ENCODE data around the gene TAPT1. TPM values are rescaled to one million over a fixed set of nuclear protein-coding genes. Genes with fewer than 3 reads are reported as not detected.

TAPT1 gene
- total RNA-seq, 1 experiment from 2014 or later: 39.1 TPM

DNA sequence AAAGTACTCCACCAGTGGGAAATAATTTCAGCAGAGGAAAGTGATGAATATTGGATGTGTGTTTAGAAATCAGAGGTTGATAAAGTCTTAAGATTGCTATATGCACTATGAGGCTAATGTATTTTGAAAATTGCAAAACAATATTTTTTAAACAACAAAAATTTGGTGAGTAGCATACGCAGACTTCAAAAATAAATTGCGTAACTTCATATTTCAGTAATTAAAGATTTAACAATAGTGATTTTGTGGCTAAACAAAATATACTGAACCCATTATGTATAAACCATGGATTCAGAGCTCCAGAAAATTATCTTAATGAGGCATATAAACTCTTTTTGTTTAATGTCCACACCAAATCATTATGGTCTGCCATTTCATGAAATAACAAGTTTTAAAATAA lies 3.3 kb upstream of the TAPT1 start:
- H3K27ac ChIP-seq (ENCODE audit: low read length): no peak overlapping the region
- H3K9ac ChIP-seq (ENCODE audit: low read length): no peak overlapping the region
- H4K20me1 ChIP-seq (ENCODE audit: insufficient read depth, low read depth, low read length): peaks cover 9% of the 10 kb centered on the region; the same call in 1 of the 2 replicates
- H3K4me2 ChIP-seq (ENCODE audit: low read depth, low read length, poor library complexity, severe bottlenecking): no peak overlapping the region
- H3K79me2 ChIP-seq (ENCODE audit: low read length): peaks cover 9% of the 10 kb centered on the region; the same call in 1 of the 2 replicates
- peaks cover 42% of the 10 kb centered on the region for H3K4me1 ChIP-seq (ENCODE audit: low read length)
- H3K9me3 ChIP-seq (ENCODE audit: low read length): no peaks in the 10 kb centered on the region
- H3K4me3 ChIP-seq (ENCODE audit: low read length): no peak overlapping the region
- H3K36me3 ChIP-seq (ENCODE audit: insufficient read depth, low read length): no peaks in the 10 kb centered on the region
- no peaks in the 10 kb centered on the region; the same call in 1 of the 2 replicates for H3K27me3 ChIP-seq (ENCODE audit: low read length)
- no peak overlapping the region for H2AFZ ChIP-seq (ENCODE audit: low read length)
- no peaks in the 10 kb centered on the region for H3K9me2 ChIP-seq (replicated peaks; ENCODE audit: insufficient read depth, low read length)
- DNase-seq: no peak

GRCh38 chr4:16227462-16227868 lies 1.2 kb upstream of the TAPT1 start:
- Histone ChIP-seq H3K79me2 (ENCODE audit: low read length) (peaks cover 25% of the 10 kb centered on the region), H2AFZ (ENCODE audit: low read length) (no peak overlapping the region), H3K4me1 (ENCODE audit: low read length) (peaks cover 34% of the 10 kb centered on the region), H3K4me2 (ENCODE audit: low read depth, low read length, poor library complexity, severe bottlenecking) (peak overlapping the region; percentile 89), H3K9me2 (replicated peaks; ENCODE audit: insufficient read depth, low read length) (no peaks in the 10 kb centered on the region), H3K9me3 (ENCODE audit: low read length) (no peaks in the 10 kb centered on the region), H3K4me3 (ENCODE audit: low read length) (peak overlapping the region; percentile 90), H3K36me3 (ENCODE audit: insufficient read depth, low read length) (no peaks in the 10 kb centered on the region), H4K20me1 (ENCODE audit: insufficient read depth, low read depth, low read length) (peaks cover 28% of the 10 kb centered on the region), H3K27me3 (ENCODE audit: low read length) (no peaks in the 10 kb centered on the region; the same call in 1 of the 2 replicates), H3K9ac (ENCODE audit: low read length) (peak overlapping the region; percentile 81), H3K27ac (ENCODE audit: low read length) (no peak overlapping the region)
- peak; percentile 53 for DNase-seq

DNA sequence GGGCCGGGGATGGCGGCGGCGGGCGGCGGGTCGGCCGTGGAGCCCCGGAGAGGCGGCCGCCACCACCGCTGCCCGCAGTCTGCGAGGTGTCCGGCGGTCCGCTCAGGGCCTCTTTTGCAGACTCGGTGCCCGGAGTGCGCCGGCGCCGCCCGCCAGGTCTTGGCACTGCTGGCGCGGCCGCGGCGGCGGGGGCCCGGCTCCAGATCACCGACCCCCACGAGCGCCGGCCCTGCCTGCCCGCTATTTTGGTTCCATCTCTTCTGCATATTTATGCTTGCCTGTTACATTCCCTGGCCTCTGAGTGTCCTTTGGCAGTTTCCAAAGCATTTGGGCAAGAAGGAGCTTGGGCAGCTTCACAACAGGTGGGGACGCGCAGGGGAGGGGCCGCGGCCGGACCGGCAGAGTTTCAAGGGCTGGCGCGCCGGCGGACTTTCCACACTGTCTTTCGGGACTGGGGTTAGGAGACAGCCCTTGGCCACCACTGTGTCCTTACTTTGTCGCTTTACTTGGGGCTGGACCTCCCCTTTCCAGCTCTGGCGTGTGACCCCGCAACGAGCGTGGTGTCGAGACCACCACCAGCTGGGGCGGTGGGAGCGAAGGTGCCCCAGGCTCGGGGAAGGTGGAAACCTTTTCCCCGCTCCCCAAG lies 668 bp upstream of the TAPT1 start:
- Histone ChIP-seq H3K4me3 (ENCODE audit: low read length) (peak overlapping the region; percentile 90), H4K20me1 (ENCODE audit: insufficient read depth, low read depth, low read length) (peaks cover 28% of the 10 kb centered on the region), H3K27ac (ENCODE audit: low read length) (no peak overlapping the region), H3K9me2 (replicated peaks; ENCODE audit: insufficient read depth, low read length) (no peaks in the 10 kb centered on the region), H3K9me3 (ENCODE audit: low read length) (no peaks in the 10 kb centered on the region), H3K9ac (ENCODE audit: low read length) (peak overlapping the region; percentile 81), H3K4me1 (ENCODE audit: low read length) (peaks cover 32% of the 10 kb centered on the region), H3K27me3 (ENCODE audit: low read length) (no peaks in the 10 kb centered on the region; the same call in 1 of the 2 replicates), H3K36me3 (ENCODE audit: insufficient read depth, low read length) (no peaks in the 10 kb centered on the region), H3K79me2 (ENCODE audit: low read length) (peaks cover 27% of the 10 kb centered on the region), H3K4me2 (ENCODE audit: low read depth, low read length, poor library complexity, severe bottlenecking) (peak overlapping the region; percentile 89), H2AFZ (ENCODE audit: low read length) (peak overlapping the region; percentile 42; the same call in 1 of the 2 replicates)
- peak; percentile 67 for DNase-seq

- peaks cover 32% of the 10 kb centered on the region for H3K4me1 ChIP-seq (ENCODE audit: low read length)
- H3K9ac ChIP-seq (ENCODE audit: low read length): peak overlapping the region; percentile 81
- peaks cover 28% of the 10 kb centered on the region for H4K20me1 ChIP-seq (ENCODE audit: insufficient read depth, low read depth, low read length)
- H3K4me3 ChIP-seq (ENCODE audit: low read length): peak overlapping the region; percentile 97
- peaks cover 30% of the 10 kb centered on the region for H3K79me2 ChIP-seq (ENCODE audit: low read length)
- H3K27ac ChIP-seq (ENCODE audit: low read length): peak overlapping the region; percentile 40; the same call in 1 of the 2 replicates
- H3K36me3 ChIP-seq (ENCODE audit: insufficient read depth, low read length): no peaks in the 10 kb centered on the region
- no peaks in the 10 kb centered on the region for H3K9me3 ChIP-seq (ENCODE audit: low read length)
- peak overlapping the region; percentile 85; the same call in 1 of the 2 replicates for H2AFZ ChIP-seq (ENCODE audit: low read length)
- H3K27me3 ChIP-seq (ENCODE audit: low read length): no peaks in the 10 kb centered on the region; the same call in 1 of the 2 replicates
- DNase-seq: peak; percentile 68
- H3K4me2 ChIP-seq (ENCODE audit: low read depth, low read length, poor library complexity, severe bottlenecking): peak overlapping the region; percentile 100
- no peaks in the 10 kb centered on the region for H3K9me2 ChIP-seq (replicated peaks; ENCODE audit: insufficient read depth, low read length)
Observed at GRCh38 chr4:16225167-16225862, 956 bp downstream of the TAPT1 start.

GRCh38 chr4:16224264-16225166 lies 1.8 kb downstream of the TAPT1 start:
- H2AFZ ChIP-seq (ENCODE audit: low read length): no peak overlapping the region

GRCh38 chr4:16222957-16223527 lies 3.2 kb downstream of the TAPT1 start:
- H3K4me1 ChIP-seq (ENCODE audit: low read length): peaks cover 26% of the 10 kb centered on the region
- no peak overlapping the region for H3K9ac ChIP-seq (ENCODE audit: low read length)
- no peak overlapping the region for H3K4me2 ChIP-seq (ENCODE audit: low read depth, low read length, poor library complexity, severe bottlenecking)

More at GRCh38 chr4:16224264-16225166, 1.8 kb downstream of the TAPT1 start:
- DNase-seq: no peak
- Histone ChIP-seq H3K36me3 (ENCODE audit: insufficient read depth, low read length) (no peaks in the 10 kb centered on the region), H3K9me3 (ENCODE audit: low read length) (no peaks in the 10 kb centered on the region), H3K9ac (ENCODE audit: low read length) (peak overlapping the region; percentile 81), H3K4me2 (ENCODE audit: low read depth, low read length, poor library complexity, severe bottlenecking) (peak overlapping the region; percentile 100), H3K27ac (ENCODE audit: low read length) (no peak overlapping the region), H3K79me2 (ENCODE audit: low read length) (peaks cover 30% of the 10 kb centered on the region), H3K27me3 (ENCODE audit: low read length) (no peaks in the 10 kb centered on the region; the same call in 1 of the 2 replicates), H4K20me1 (ENCODE audit: insufficient read depth, low read depth, low read length) (peaks cover 32% of the 10 kb centered on the region), H3K9me2 (replicated peaks; ENCODE audit: insufficient read depth, low read length) (no peaks in the 10 kb centered on the region), H3K4me3 (ENCODE audit: low read length) (peak overlapping the region; percentile 97), H3K4me1 (ENCODE audit: low read length) (peaks cover 32% of the 10 kb centered on the region)

GRCh38 chr4:16218950-16219349 lies 7.3 kb downstream of the TAPT1 start:
- H3K4me2 ChIP-seq (ENCODE audit: low read depth, low read length, poor library complexity, severe bottlenecking): no peak overlapping the region
- H3K27ac ChIP-seq (ENCODE audit: low read length): no peak overlapping the region
- H3K4me1 ChIP-seq (ENCODE audit: low read length): peaks cover 10% of the 10 kb centered on the region
- no peaks in the 10 kb centered on the region for H3K9me2 ChIP-seq (replicated peaks; ENCODE audit: insufficient read depth, low read length)
- no peaks in the 10 kb centered on the region for H3K9me3 ChIP-seq (ENCODE audit: low read length)
- H4K20me1 ChIP-seq (ENCODE audit: insufficient read depth, low read depth, low read length): peaks cover 49% of the 10 kb centered on the region
- no peak overlapping the region for H3K9ac ChIP-seq (ENCODE audit: low read length)
- no peaks in the 10 kb centered on the region for H3K27me3 ChIP-seq (ENCODE audit: low read length)
- H2AFZ ChIP-seq (ENCODE audit: low read length): no peak overlapping the region
- DNase-seq: no peak
- peaks cover 21% of the 10 kb centered on the region for H3K79me2 ChIP-seq (ENCODE audit: low read length)
- no peaks in the 10 kb centered on the region for H3K36me3 ChIP-seq (ENCODE audit: insufficient read depth, low read length)
- no peak overlapping the region for H3K4me3 ChIP-seq (ENCODE audit: low read length)

More at GRCh38 chr4:16222957-16223527, 3.2 kb downstream of the TAPT1 start:
- Histone ChIP-seq H3K9me3 (ENCODE audit: low read length) (no peaks in the 10 kb centered on the region), H3K4me3 (ENCODE audit: low read length) (no peak overlapping the region), H3K36me3 (ENCODE audit: insufficient read depth, low read length) (no peaks in the 10 kb centered on the region), H4K20me1 (ENCODE audit: insufficient read depth, low read depth, low read length) (peaks cover 42% of the 10 kb centered on the region), H2AFZ (ENCODE audit: low read length) (no peak overlapping the region), H3K27me3 (ENCODE audit: low read length) (no peaks in the 10 kb centered on the region; the same call in 1 of the 2 replicates), H3K27ac (ENCODE audit: low read length) (no peak overlapping the region), H3K79me2 (ENCODE audit: low read length) (peaks cover 32% of the 10 kb centered on the region), H3K9me2 (replicated peaks; ENCODE audit: insufficient read depth, low read length) (no peaks in the 10 kb centered on the region)
- DNase-seq: no peak
